MV-4-11 (cell line): ENCODE results near the gene OR2T5.
"Not testable (repeated sequence)": the region's sequence is repeated elsewhere in the genome, so short reads cannot be mapped to it uniquely, and the experiment has no call there.

Experiments used
- DNase-seq: peaks from one replicate; lab custom pipeline; 2025; lab: John Stamatoyannopoulos, UW

Gene OR2T5, protein sequence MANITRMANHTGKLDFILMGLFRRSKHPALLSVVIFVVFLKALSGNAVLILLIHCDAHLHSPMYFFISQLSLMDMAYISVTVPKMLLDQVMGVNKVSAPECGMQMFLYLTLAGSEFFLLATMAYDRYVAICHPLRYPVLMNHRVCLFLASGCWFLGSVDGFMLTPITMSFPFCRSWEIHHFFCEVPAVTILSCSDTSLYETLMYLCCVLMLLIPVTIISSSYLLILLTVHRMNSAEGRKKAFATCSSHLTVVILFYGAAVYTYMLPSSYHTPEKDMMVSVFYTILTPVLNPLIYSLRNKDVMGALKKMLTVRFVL

DNA sequence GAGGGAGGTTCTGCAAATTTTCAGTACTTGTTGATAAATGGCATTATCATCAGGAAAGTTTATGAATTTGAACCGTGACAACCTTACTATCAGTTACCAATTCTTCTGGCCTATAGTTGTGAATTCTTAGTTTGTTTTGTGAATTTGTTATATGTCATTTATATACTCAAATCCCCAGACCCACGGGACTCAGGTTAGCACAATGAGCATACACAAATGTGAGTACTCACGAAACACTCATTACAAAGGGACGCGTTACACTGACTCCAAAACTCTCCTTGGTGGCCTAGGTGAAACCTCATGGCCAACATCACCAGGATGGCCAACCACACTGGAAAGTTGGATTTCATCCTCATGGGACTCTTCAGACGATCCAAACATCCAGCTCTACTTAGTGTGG is at the start of gene OR2T5:
OR2T5 (plus strand) TSS at position 301 of the 400 bp plus-strand sequence; CDS start at position 301, 0 bp downstream.
- DNase-seq, result not testable (repeated sequence)

DNA sequence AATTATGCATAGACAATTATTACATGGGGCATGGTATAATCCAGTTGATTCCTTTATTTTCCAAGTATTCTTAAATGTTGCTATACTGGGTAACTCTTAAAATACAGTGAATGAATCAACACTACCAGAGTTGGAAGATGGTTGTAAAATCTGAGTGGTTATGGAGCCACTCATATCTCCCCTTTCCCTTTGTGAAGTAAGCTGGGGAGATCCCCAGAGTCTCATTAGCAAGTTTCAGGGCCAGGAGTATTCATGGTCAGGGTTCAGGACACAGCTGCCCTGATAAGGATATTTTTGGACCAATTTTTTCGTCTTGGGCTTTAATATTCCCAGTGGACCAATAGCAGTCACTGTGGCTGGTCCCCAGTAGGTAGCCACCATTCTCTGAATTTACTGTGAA is 49.7 kb upstream of the OR2T5 start:
- not testable (repeated sequence) for DNase-seq

DNA sequence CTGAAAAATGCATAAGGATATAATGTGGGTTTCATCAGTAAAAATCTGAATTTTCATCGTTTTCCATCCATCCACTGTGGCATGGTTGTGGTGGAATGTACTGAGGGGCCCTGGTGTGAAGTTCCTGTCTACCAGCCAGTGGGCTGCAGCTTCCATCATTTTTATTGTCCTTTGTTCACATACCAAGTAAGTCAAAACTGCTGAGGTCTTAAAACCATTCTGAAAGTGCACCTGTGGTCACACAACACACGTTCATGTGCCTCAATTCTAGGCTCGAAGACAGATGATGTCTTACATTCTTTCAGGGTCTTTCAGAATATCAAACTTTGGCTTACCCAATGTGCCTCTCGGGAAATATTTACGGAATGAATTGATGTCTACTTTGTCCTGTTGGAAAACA is 49.1 kb upstream of the OR2T5 start:
- not testable (repeated sequence) for DNase-seq

DNA sequence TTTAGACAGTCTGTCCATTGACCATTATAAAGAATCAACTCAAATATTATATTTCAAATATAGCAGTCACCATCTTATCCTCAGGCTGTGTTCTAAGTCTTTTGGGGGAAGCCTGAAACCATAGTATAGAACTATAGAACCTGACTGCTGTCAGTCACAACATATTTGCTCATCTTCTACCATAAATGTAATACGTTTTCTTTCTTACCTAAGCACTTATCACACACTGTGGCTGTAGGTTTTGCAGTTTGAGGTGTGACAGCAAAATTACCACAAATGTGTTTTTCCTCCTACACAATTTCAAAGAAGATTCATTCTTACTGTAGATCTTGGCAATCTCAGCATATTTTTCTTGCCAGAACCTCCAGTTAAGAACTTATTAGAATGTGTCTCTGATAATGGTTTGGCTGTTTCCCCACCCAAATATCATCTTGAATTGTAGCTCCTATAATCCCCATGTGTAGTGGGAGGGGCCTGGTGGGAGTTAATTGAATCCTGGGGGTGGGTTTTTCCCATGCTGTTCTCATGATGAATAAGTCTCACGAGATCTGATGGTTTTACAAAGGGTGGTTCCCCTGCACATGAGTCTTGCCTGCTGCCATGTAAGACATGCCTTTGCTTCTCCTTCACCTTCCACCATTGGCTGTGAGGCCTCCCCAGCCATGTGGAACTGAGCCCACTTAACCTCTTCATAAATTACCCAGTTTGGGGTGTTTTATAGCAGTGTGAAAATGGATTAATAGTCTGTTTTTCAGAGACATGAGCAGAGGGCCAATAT is 45.7 kb upstream of the OR2T5 start:
- not testable (repeated sequence) for DNase-seq

DNA sequence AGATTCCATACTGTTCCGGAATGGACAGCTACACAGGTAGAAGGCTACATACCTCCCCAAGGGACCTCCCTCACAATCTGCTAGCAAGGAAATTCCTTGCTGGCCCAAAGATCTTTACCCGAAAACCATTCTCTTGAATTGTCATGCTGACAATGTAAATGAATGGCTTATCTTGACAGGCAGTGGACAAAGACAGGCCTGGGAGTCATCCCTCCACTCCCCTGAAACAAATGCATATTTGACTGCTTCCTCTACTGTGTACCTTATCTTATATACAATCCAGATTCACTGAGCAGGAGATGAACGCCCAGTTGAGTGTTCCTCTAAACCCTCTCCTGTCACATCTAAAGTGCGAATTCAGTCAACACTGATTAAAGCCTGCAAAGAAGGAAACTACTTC is 43.8 kb upstream of the OR2T5 start:
- DNase-seq, result not testable (repeated sequence)

DNA sequence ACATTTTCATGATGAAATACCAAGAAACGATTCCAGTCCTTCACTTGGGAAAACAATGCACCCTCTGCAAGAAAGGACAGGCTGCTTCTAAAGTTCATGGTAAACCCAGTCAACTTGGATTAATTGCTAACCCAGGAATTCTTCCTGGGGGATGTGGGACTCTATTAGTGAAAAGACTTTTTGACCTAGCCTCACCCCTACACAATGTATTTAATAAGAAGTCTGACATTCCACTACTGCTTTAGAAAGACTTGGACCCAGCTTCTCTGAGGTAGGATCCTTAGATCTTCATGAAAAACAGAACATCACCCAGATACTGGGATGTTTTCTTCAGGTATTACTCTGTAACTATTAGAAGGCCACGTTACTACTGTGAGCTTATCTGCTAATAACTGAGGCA is 43.0 kb upstream of the OR2T5 start, which contains the start of gene OR2T2:
OR2T2 (plus strand) TSS at position 239 of the 400 bp plus-strand sequence. CDS start 7,161 bp downstream, outside the sequence.
- DNase-seq, result not testable (repeated sequence)

DNA sequence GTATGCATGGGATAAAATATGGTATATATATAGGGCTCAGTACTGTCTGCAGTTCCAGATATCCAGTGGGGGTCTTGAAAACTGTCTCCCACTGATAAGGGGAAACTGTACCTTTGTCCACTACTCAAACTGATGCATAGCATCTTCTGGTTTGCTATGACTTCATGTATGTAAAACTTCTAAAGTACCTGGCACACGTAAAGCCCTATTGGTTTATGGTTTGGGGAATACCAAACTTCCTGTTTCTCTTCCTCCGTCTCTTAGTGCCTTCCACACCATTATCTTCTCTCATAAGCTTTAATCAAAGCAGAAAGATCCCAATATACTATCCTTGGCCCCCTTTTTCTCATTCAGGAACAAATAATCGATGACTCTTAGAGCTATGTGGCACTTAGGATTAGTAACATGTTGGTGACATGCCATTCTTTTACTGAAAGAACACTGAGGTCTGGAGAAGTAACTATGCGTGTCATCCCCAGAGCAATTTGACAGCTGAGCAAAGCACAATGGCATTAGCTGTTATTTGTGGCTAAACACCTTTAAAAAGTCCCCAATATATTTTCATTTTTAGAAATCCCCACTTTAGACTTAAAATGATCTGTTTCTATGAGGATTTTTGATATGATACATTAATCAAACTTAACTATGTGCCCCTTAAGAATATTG is 39.8 kb upstream of the OR2T5 start:
- DNase-seq, result not testable (repeated sequence)

DNA sequence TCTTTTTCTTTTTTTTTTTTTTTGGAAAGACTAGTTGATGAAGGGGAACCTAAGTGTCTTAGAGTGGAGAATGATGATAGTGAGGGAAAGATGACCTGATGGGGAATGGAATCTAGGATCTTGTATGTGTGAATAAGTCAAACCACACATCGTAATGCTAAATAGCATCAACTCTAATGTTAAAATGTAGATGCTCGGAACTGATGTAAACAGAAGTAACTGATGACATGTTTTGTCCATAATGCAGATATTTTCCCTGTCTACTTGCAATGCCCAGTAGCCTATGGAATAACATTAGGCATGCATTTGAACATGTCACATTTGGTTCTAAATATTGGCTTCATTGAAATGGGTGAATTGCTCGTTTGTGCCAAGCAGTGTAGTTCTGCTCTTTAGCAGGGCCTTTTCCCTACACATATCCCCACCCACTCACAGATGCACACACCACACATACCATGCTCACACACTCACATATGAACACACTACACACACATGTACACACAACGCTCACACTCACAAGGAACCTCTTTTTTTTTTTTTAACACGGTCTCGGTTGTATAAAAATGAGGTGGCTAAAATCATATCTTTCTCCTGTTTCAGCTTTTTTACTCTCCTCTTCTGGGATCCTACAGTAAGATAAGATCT is 38.4 kb upstream of the OR2T5 start:
- not testable (repeated sequence) for DNase-seq

DNA sequence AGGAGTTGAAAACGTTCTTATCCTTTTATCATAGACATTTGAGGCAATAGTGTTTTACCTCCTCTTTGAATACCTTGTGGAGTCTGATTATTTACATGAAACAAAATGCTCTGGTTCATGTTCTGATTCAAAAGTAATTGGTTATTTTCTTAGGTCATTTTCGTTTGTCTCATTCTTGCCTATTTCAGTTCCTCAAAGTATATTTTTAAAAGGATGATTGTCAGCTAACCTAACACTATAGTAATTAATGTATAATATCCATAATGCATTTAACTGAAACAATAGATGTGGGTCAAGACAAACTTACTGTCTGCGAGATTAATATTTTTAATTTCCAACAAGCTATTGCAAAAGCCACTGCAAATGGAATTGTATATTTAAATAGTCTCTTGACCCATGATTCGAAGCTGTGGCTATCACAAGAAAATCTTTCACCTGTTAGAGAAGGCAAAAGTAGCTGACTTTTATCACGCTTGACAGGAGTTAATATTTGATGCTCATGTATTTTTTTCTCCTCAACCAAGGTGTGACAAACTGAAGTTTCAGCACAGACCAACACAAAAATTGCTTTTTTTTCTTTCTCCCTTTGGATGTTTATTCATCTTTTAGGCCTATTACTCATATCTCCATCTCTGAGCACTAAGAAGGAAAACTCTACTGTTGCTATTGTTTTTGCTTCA is 37.8 kb upstream of the OR2T5 start:
- DNase-seq, result not testable (repeated sequence)

DNA sequence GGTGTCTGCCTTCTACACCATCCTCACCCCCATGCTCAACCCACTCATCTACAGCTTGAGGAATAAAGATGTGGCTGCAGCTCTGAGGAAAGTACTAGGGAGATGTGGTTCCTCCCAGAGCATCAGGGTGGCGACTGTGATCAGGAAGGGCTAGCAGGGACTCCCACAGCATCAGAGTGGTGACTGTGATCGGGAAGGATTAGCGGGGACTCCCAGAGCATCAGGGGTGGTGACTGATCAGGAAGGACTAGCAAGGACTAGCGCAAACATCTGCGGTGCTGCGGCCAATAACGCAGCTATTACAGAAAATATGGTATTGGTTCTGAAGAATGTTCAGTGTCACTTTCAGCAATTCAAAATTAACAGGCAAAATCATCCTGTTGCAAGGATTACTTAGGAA is 34.8 kb upstream of the OR2T5 start:
- not testable (repeated sequence) for DNase-seq

DNA sequence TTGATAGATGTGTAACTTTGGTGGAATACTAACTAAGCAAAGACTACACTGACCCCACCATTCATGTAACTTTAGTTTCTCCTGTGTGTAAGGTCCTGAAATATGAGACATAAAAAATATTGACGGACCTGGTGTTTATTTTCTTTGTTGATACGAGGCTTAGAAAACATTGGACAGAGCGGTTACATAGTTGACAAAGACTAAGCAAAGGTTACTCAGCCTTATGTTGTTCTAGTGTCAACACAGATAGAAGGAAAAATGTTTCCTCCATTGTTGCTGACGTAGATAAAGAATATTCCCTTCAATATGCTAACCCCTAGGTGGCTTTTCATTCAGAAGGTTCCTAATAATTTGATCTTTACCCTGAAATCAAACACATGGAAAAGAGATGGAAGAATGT is 33.3 kb upstream of the OR2T5 start:
- not testable (repeated sequence) for DNase-seq

DNA sequence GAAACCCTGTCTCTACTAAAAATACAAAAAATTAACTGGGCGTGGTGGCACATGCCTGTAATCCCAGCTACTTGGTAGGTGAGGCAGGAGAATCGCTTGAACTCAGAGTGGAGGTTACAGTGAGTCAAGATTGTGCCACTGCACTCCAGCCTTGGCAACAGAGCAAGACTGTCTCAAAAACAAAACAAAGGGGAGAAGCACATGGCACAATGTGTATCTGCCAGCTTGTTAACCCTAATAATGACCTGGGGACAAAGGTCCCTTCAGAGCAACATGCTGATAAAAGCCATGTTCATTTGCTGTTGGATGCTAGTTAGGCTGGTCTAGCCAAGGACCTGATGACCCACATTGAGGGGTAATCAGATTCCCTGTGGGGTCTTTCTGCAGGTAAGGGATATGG is 31.8 kb upstream of the OR2T5 start:
- not testable (repeated sequence) for DNase-seq

DNA sequence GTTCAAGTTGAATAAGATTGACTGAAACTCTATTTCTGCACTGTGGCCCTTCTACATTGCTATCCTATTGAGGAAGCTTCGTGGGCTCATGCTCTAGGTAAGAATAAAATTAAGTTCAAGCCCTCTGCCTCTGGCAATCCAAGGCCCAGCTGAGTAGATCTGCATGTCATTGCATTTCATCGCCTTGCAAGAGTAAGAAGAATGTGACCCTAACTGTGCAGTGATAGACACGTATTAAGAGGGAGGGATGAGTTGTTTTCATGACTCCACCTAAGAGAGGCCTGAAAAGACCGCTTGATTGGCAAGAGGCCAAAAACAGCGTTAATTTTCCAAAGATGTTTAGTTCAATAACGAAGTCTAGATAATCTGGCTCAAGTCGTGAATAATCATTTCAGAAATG is 29.3 kb upstream of the OR2T5 start:
- not testable (repeated sequence) for DNase-seq

DNA sequence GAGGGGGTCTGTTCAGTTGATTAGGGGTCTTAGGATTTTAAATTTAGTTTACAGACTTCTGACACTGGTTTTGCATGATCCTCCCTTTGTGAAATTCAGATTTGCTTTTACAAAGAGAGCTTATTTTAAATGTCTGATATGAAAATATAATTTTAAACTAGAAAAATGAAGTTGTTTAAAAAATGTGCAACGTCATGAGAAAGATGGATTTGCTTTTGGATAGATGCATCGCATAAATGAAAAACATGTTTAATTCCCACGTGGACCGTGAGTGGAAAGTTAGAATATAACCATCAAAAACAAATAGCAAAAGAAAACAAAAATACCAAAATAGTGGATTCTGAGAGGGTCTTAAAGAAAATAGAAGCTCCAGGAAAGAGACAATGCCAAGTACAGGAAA is 17.2 kb upstream of the OR2T5 start:
- DNase-seq, result no peak

DNA sequence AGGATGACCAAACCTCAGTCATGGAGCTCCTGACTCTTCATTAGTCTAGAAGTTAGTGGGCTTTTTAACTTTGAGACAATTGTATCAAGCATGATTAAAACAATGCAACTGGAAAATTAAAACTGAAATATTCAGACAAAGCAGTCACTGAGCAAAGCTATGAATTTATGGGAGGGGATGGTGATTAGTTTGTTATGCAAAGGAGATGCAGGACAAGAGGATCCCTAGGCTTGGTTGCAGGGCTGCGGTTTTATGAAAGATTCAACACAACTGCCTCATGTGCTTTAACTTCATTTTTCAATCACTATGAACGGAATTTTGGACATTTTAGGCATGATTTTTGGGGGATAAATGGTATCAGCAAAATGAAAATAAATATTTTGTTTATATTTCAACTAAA is 16.3 kb upstream of the OR2T5 start:
- DNase-seq, result not testable (repeated sequence)

DNA sequence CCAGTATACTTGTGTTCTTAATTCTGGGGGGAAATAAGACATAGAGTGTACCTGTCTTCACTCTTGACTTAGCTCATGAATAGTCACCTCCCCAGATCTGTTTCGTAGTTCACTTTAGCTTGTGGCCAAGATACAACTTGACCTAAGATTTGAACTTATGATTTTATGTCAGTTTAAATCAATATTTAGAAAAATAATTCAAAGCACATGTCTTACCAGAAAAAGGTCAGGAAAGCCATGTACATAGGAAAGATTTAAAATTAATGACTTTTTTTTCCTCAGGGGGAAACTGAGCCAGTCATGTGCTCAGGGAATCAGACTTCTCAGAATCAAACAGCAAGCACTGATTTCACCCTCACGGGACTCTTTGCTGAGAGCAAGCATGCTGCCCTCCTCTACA is 15.3 kb upstream of the OR2T5 start, which contains the start of gene OR2T3:
OR2T3 (plus strand) TSS at position 301 of the 400 bp plus-strand sequence; CDS start at position 301, 0 bp downstream.
- DNase-seq, result not testable (repeated sequence)

DNA sequence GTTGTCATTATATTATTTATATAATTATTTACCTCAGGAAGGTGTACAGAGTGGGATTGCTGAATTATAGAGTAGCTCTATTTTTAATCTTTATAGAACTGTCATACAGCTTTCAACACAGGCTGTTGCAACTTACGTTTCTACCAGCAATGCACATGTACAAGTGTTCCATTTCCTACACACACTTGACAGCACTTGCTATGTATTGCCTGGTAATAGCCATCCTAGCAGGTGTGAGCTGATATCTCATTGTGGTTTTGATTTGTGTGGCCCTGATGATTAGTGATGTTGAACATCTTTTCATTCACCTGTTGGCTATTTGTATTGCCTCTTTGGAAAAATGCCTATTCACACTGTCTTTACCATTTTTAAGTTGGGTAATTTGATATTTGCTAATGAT is 12.7 kb upstream of the OR2T5 start:
- DNase-seq, result not testable (repeated sequence)

DNA sequence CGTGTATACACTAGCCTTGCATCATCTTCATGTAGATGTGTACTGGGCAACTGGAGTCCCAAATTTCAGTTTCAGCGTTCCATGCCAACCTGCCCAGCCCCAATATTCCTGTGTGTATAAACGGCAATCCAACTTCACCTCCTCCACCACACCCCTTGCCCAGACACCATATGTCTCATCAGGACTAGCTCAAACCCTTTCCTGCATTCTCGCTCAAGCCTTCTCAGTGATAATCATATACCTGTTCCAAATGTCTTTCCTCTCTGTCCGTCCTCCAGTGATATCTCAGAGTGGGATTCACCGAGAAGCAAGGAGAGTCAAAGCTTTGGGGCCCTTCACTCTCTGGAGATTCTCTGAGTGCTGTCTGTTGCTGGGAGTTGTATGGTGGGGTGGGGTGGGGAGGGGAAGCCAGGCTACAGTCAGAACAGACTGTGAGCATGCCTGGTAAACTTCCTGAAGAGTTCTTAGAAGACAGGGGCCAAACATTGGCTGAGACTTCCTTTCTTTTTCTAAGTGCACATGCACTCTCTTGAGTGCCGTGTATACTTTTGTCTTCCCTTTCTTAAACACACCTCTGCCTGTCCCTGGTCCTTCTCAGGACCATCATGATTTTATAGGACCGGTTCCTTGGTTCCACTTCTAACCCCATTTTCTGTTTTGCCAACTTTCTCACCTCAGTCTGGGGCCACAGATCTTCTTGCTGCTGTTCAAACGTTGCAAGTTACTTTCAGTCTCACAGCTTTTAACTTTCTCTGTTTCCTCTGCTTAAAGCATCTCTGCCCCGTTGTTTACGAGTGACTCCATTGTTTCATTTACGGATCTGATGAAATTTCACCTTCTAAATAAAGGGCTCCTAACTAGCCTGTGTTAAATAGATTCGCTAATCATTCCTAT is 6.5 kb upstream of the OR2T5 start:
- DNase-seq, result not testable (repeated sequence)

DNA sequence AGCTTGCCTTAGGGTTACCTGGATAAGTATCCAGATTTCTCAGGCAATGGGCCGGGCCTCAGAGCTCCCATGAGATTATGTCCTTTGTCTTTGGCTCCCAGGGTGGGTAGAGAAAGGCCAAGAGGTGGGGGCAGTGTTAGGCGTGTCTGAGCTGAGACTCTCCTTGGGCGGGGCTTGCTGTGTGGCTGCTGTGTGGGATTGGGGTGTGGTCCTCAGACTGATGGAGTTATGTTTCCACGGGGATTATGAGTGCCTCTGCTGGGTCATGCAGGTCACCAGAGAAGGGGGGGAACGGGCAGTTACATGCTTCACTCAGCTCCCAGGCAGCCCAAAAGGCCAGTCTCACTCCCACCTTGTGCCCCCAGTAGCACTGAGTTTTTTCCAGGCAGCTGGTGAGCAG is 8.3 kb downstream of the OR2T5 start:
- DNase-seq, result not testable (repeated sequence)
